HG02678 (cell line): ENCODE measurements around the gene PREX1.
A peak's percentile ranks its signal among the peaks of the same experiment; 100 is the strongest.

ENCODE experiments used
- ATAC-seq: cut with Tn5 transposase; IDR thresholded peaks from one replicate; pipeline ENCODE4 v1.9.1; 2021; ENCODE audit warnings: mild to moderate bottlenecking, moderate library complexity; ENCODE audit not compliant: unreplicated experiment

Gene PREX1

GRCh38 chr20:48797275-48797825 lies 30.4 kb downstream of the PREX1 start:
- ATAC-seq: no peak

- ATAC-seq: no peak
Measured at GRCh38 chr20:48795732-48796131, 32.1 kb downstream of the PREX1 start.

GRCh38 chr20:48794816-48795457 lies 32.9 kb downstream of the PREX1 start:
- no peak for ATAC-seq

GRCh38 chr20:48794360-48794759 lies 33.4 kb downstream of the PREX1 start:
- no peak for ATAC-seq

GRCh38 chr20:48793776-48794175 lies 34.0 kb downstream of the PREX1 start:
- ATAC-seq: no peak

- no peak for ATAC-seq
Measured at GRCh38 chr20:48791666-48792071, 36.1 kb downstream of the PREX1 start.

- no peak for ATAC-seq
Measured at GRCh38 chr20:48791014-48791413, 36.8 kb downstream of the PREX1 start.

- ATAC-seq: no peak
Measured at GRCh38 chr20:48790473-48791003, 37.3 kb downstream of the PREX1 start.

GRCh38 chr20:48789781-48790472 lies 37.9 kb downstream of the PREX1 start:
- ATAC-seq: no peak

- ATAC-seq: peak; percentile 17
Measured at GRCh38 chr20:48789185-48789668, 38.6 kb downstream of the PREX1 start.

GRCh38 chr20:48788486-48789072 lies 39.2 kb downstream of the PREX1 start:
- peak; percentile 61 for ATAC-seq

- no peak for ATAC-seq
Measured at GRCh38 chr20:48787861-48788375, 39.9 kb downstream of the PREX1 start.

- no peak for ATAC-seq
Measured at GRCh38 chr20:48786951-48787705, 40.7 kb downstream of the PREX1 start.

GRCh38 chr20:48785801-48786200 lies 42.0 kb downstream of the PREX1 start:
- ATAC-seq: no peak

GRCh38 chr20:48785256-48785655 lies 42.5 kb downstream of the PREX1 start:
- ATAC-seq: no peak

GRCh38 chr20:48784273-48784641 lies 43.5 kb downstream of the PREX1 start:
- ATAC-seq: no peak

- no peak for ATAC-seq
Measured at GRCh38 chr20:48783533-48784272, 44.1 kb downstream of the PREX1 start.

GRCh38 chr20:48782901-48783308 lies 44.9 kb downstream of the PREX1 start:
- ATAC-seq: no peak

- ATAC-seq: no peak
Measured at GRCh38 chr20:48782053-48782452, 45.7 kb downstream of the PREX1 start.

- no peak for ATAC-seq
Measured at GRCh38 chr20:48781634-48782033, 46.2 kb downstream of the PREX1 start.
